ENCODE measurements around the gene THRA.
A peak's percentile ranks its signal among the peaks of the same experiment; 100 is the strongest.

Gene THRA

GRCh38 chr17:40122136-40122998 lies 59.6 kb downstream of the THRA start:
- Histone ChIP-seq H3K27me3 (ENCODE audit: insufficient read depth, poor library complexity, severe bottlenecking) (no peaks in the 10 kb centered on the region), H3K27ac (replicated peaks) (peak overlapping the region; percentile 97), H3K4me3 (replicated peaks; ENCODE audit: insufficient read depth, low read length) (peak overlapping the region; percentile 88)
- DNase-seq (ENCODE audit: low read depth in 1 of 2, low spot score in 1 of 2), result peak in 1 of 2 experiments; percentile 32
- TF ChIP-seq REST (IDR thresholded peaks at IDR 0.05; ENCODE audit: insufficient replicate concordance, low read depth), result no peak
- TF ChIP-seq GABPA (IDR thresholded peaks at IDR 0.05; ENCODE audit: low read depth), result no peak
- no peak for TF ChIP-seq CTCF (IDR thresholded peaks at IDR 0.05; ENCODE audit: insufficient read depth, low read length)
- no peak; the same call in 1 of the 2 replicates for TF ChIP-seq POLR2AphosphoS5 (IDR thresholded peaks at IDR 0.05; ENCODE audit: low read depth)
- TF ChIP-seq SPI1 (IDR thresholded peaks at IDR 0.05; ENCODE audit: borderline replicate concordance, low read depth), result peak; percentile 47; the same call in 1 of the 2 replicates

- peak in 1 of 2 experiments; percentile 58 for DNase-seq (ENCODE audit: low read depth in 1 of 2, low spot score in 1 of 2)
- Histone ChIP-seq H3K27ac (replicated peaks) (peak overlapping the region; percentile 90), H3K4me3 (replicated peaks; ENCODE audit: insufficient read depth, low read length) (peak overlapping the region; percentile 88), H3K27me3 (ENCODE audit: insufficient read depth, poor library complexity, severe bottlenecking) (no peaks in the 10 kb centered on the region)
- no peak; the same call in 1 of the 2 replicates for TF ChIP-seq POLR2AphosphoS5 (IDR thresholded peaks at IDR 0.05; ENCODE audit: low read depth)
- peak; percentile 29; the same call in 1 of the 2 replicates for TF ChIP-seq SPI1 (IDR thresholded peaks at IDR 0.05; ENCODE audit: borderline replicate concordance, low read depth)
Observed at GRCh38 chr17:40122999-40123810, 60.4 kb downstream of the THRA start.

DNA sequence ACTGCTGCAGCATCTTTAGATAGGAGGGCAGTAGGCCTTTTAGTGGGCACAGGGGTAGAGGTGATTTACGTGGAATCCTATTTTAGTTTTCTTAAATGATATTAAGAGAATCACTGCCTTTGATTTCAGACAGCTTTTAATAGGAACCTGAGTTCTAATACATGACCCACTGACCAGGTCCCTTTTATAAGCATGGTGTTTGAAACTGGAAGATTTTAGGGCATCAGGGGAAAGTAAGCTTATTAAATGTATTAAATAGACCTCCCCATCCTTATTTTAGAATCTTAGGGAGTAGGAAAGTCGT lies 61.0 kb downstream of the THRA start:
- TF ChIP-seq SPI1 (IDR thresholded peaks at IDR 0.05; ENCODE audit: borderline replicate concordance, low read depth) (no peak), POLR2AphosphoS5 (IDR thresholded peaks at IDR 0.05; ENCODE audit: low read depth) (no peak), CTCF (IDR thresholded peaks at IDR 0.05; ENCODE audit: insufficient read depth, low read length) (no peak), GABPA (IDR thresholded peaks at IDR 0.05; ENCODE audit: low read depth) (no peak), REST (IDR thresholded peaks at IDR 0.05; ENCODE audit: insufficient replicate concordance, low read depth) (no peak)
- peak overlapping the region; percentile 90 for H3K27ac ChIP-seq (replicated peaks)
- H3K27me3 ChIP-seq (ENCODE audit: insufficient read depth, poor library complexity, severe bottlenecking), result no peaks in the 10 kb centered on the region
- DNase-seq (ENCODE audit: low read depth in 1 of 2, low spot score in 1 of 2), result no peak
- H3K4me3 ChIP-seq (replicated peaks; ENCODE audit: insufficient read depth, low read length), result peak overlapping the region; percentile 88
